Measurements from ENCODE around the gene FYN. TPM values are rescaled to one million over a fixed set of nuclear protein-coding genes. Genes with fewer than 3 reads are reported as not detected.

The FYN gene
- total and polyA plus RNA-seq, 4 experiments from 2014 or later, result 338 to 713 (median 564) TPM

GRCh38 chr6:111691345-111692225 is 181.7 kb downstream of the FYN start:
- Mint-ChIP-seq H3K9me3 (no peaks in the 10 kb centered on the region), H3K4me1 (peaks cover 54 to 93% (median 73%) of the 10 kb centered on the region in 4 donors), H3K27ac (peak overlapping the region; percentile 27 to 92 (median 86)), H3K27me3 (no peaks in the 10 kb centered on the region), H3K36me3 (peaks cover 90 to 95% of the 10 kb centered on the region in 2 donors), H3K4me3 (peak overlapping the region in 1 of 8 donors; percentile 66)
- Histone ChIP-seq H3K27me3 (ENCODE audit: insufficient read depth, low read length) (no peaks in the 10 kb centered on the region), H3K4me1 (ENCODE audit: insufficient read depth, low read length) (peaks cover 53% of the 10 kb centered on the region), H3K36me3 (ENCODE audit: insufficient read depth, low read length) (peaks cover 87% of the 10 kb centered on the region), H3K9me3 (ENCODE audit: control insufficient read depth in 1 of 2, low read length in 2 of 2) (no peaks in the 10 kb centered on the region), H3K4me3 (ENCODE audit: low read length in 2 of 2) (no peak overlapping the region), H3K27ac (ENCODE audit: low read depth, low read length) (no peak overlapping the region)
- POLR2A ChIA-PET (ENCODE audit: partially characterized antibody), result interaction anchor here (1.6 kb wide), 1 partner anchor 15 kb away, joined by 3 read pairs; no protein-coding TSS in a partner anchor
- DNase-seq, result no peak
- intact Hi-C loops (cut with micrococcal nuclease), result no loop called here
- CTCF ChIA-PET (ENCODE audit: partially characterized antibody), result interaction anchor here (1.0 to 1.3 kb wide), 2 partner anchors 14 to 19 kb away, joined by 3 read pairs; no protein-coding TSS in a partner anchor

- H3K4me3 Mint-ChIP-seq, result peak overlapping the region in 1 of 8 donors; percentile 27
Measured at GRCh38 chr6:111689946-111690345, 183.3 kb downstream of the FYN start.

GRCh38 chr6:111689419-111689818 is 183.8 kb downstream of the FYN start:
- H3K4me1 Mint-ChIP-seq, result peaks cover 60 to 95% (median 78%) of the 10 kb centered on the region in 4 donors
- H3K9me3 Mint-ChIP-seq, result no peaks in the 10 kb centered on the region
- no peak for DNase-seq
- peak overlapping the region; percentile 1 to 72 (median 65) for H3K27ac Mint-ChIP-seq
- no peaks in the 10 kb centered on the region for H3K9me3 ChIP-seq (ENCODE audit: control insufficient read depth in 1 of 2, low read length in 2 of 2)
- no peak overlapping the region for H3K4me3 ChIP-seq (ENCODE audit: low read length in 2 of 2)
- no peaks in the 10 kb centered on the region for H3K27me3 ChIP-seq (ENCODE audit: insufficient read depth, low read length)
- ChIA-PET POLR2A (ENCODE audit: partially characterized antibody) (interaction anchor here (1.0 kb wide), 1 partner anchor 15 kb away, joined by 3 read pairs; no protein-coding TSS in a partner anchor), CTCF (ENCODE audit: partially characterized antibody) (no interaction called here)
- H3K27me3 Mint-ChIP-seq, result no peaks in the 10 kb centered on the region
- peaks cover 82% of the 10 kb centered on the region for H3K36me3 ChIP-seq (ENCODE audit: insufficient read depth, low read length)
- H3K4me3 Mint-ChIP-seq, result peak overlapping the region in 1 of 8 donors; percentile 27
- peaks cover 62% of the 10 kb centered on the region for H3K4me1 ChIP-seq (ENCODE audit: insufficient read depth, low read length)
- intact Hi-C loops (cut with micrococcal nuclease), result no loop called here
- no peak overlapping the region for H3K27ac ChIP-seq (ENCODE audit: low read depth, low read length)
- peaks cover 90 to 97% of the 10 kb centered on the region in 2 donors for H3K36me3 Mint-ChIP-seq

More at GRCh38 chr6:111689946-111690345, 183.3 kb downstream of the FYN start:
- no peaks in the 10 kb centered on the region for H3K27me3 Mint-ChIP-seq
- Histone ChIP-seq H3K4me3 (ENCODE audit: low read length in 2 of 2) (no peak overlapping the region), H3K36me3 (ENCODE audit: insufficient read depth, low read length) (peaks cover 84% of the 10 kb centered on the region), H3K27me3 (ENCODE audit: insufficient read depth, low read length) (no peaks in the 10 kb centered on the region), H3K9me3 (ENCODE audit: control insufficient read depth in 1 of 2, low read length in 2 of 2) (no peaks in the 10 kb centered on the region), H3K4me1 (ENCODE audit: insufficient read depth, low read length) (peaks cover 62% of the 10 kb centered on the region), H3K27ac (ENCODE audit: low read depth, low read length) (no peak overlapping the region)
- ChIA-PET CTCF (ENCODE audit: partially characterized antibody) (no interaction called here), POLR2A (ENCODE audit: partially characterized antibody) (interaction anchor here (1.6 kb wide), 1 partner anchor 13 kb away, joined by 3 read pairs; no protein-coding TSS in a partner anchor)
- DNase-seq, result no peak
- no peaks in the 10 kb centered on the region for H3K9me3 Mint-ChIP-seq
- H3K27ac Mint-ChIP-seq, result peak overlapping the region in 6 of 7 donors; percentile 44 to 72 (median 56)
- intact Hi-C loops (cut with micrococcal nuclease), result no loop called here
- H3K4me1 Mint-ChIP-seq, result peaks cover 57 to 95% (median 77%) of the 10 kb centered on the region in 4 donors
- peaks cover 90 to 97% of the 10 kb centered on the region in 2 donors for H3K36me3 Mint-ChIP-seq

GRCh38 chr6:111688331-111688730 is 184.9 kb downstream of the FYN start:
- ChIA-PET POLR2A (ENCODE audit: partially characterized antibody) (interaction anchor here (0.6 to 3.7 kb wide), 3 partner anchors 7 to 393 kb away, joined by 3 to 11 read pairs (median 3); no protein-coding TSS in a partner anchor), CTCF (ENCODE audit: partially characterized antibody) (interaction anchor here (1.0 to 2.1 kb wide), 2 partner anchors 310 to 355 kb away, joined by 3 to 6 read pairs; no protein-coding TSS in a partner anchor)
- Mint-ChIP-seq H3K27me3 (no peaks in the 10 kb centered on the region), H3K9me3 (no peaks in the 10 kb centered on the region), H3K27ac (peak overlapping the region in 4 of 7 donors; percentile 15 to 85 (median 68)), H3K4me1 (peaks cover 63 to 95% (median 80%) of the 10 kb centered on the region in 4 donors), H3K36me3 (peaks cover 88 to 97% of the 10 kb centered on the region in 2 donors), H3K4me3 (no peak overlapping the region)
- intact Hi-C loops (cut with micrococcal nuclease), result no loop called here
- Histone ChIP-seq H3K36me3 (ENCODE audit: insufficient read depth, low read length) (peaks cover 72% of the 10 kb centered on the region), H3K27ac (ENCODE audit: low read depth, low read length) (no peak overlapping the region), H3K27me3 (ENCODE audit: insufficient read depth, low read length) (no peaks in the 10 kb centered on the region), H3K4me3 (ENCODE audit: low read length in 2 of 2) (no peak overlapping the region), H3K9me3 (ENCODE audit: control insufficient read depth in 1 of 2, low read length in 2 of 2) (no peaks in the 10 kb centered on the region), H3K4me1 (ENCODE audit: insufficient read depth, low read length) (peaks cover 62% of the 10 kb centered on the region)
- no peak for DNase-seq

GRCh38 chr6:111687652-111688051 is 185.6 kb downstream of the FYN start:
- peaks cover 82 to 95% of the 10 kb centered on the region in 2 donors for H3K36me3 Mint-ChIP-seq
- ChIA-PET POLR2A (ENCODE audit: partially characterized antibody) (interaction anchor here (0.6 to 3.7 kb wide), 4 partner anchors 8 to 472 kb away, joined by 3 to 11 read pairs (median 3); no protein-coding TSS in a partner anchor), CTCF (ENCODE audit: partially characterized antibody) (interaction anchor here (1.0 to 2.1 kb wide), 2 partner anchors 310 to 355 kb away, joined by 3 to 6 read pairs; no protein-coding TSS in a partner anchor)
- H3K27me3 ChIP-seq (ENCODE audit: insufficient read depth, low read length), result no peaks in the 10 kb centered on the region
- peak overlapping the region in 3 of 8 donors; percentile 26 to 50 (median 43) for H3K4me3 Mint-ChIP-seq
- no peaks in the 10 kb centered on the region for H3K9me3 Mint-ChIP-seq
- no peak overlapping the region for H3K27ac ChIP-seq (ENCODE audit: low read depth, low read length)
- peak overlapping the region; percentile 70 to 89 (median 85) for H3K27ac Mint-ChIP-seq
- H3K27me3 Mint-ChIP-seq, result no peaks in the 10 kb centered on the region
- H3K4me1 Mint-ChIP-seq, result peaks cover 62 to 95% (median 79%) of the 10 kb centered on the region in 4 donors
- intact Hi-C loops (cut with micrococcal nuclease), result no loop called here
- H3K4me1 ChIP-seq (ENCODE audit: insufficient read depth, low read length), result peaks cover 62% of the 10 kb centered on the region
- no peaks in the 10 kb centered on the region for H3K9me3 ChIP-seq (ENCODE audit: control insufficient read depth in 1 of 2, low read length in 2 of 2)
- no peak for DNase-seq
- peaks cover 70% of the 10 kb centered on the region for H3K36me3 ChIP-seq (ENCODE audit: insufficient read depth, low read length)
- no peak overlapping the region for H3K4me3 ChIP-seq (ENCODE audit: low read length in 2 of 2)

- peak overlapping the region in 5 of 7 donors; percentile 63 to 88 (median 74) for H3K27ac Mint-ChIP-seq
- ChIA-PET CTCF (ENCODE audit: partially characterized antibody) (interaction anchor here (2.1 kb wide), 1 partner anchor 356 kb away, joined by 6 read pairs; no protein-coding TSS in a partner anchor), POLR2A (ENCODE audit: partially characterized antibody) (interaction anchor here (0.6 to 3.7 kb wide), 3 partner anchors 9 to 471 kb away, joined by 3 to 11 read pairs (median 3); no protein-coding TSS in a partner anchor)
- intact Hi-C loops (cut with micrococcal nuclease), result no loop called here
- DNase-seq, result no peak
- H3K36me3 Mint-ChIP-seq, result peaks cover 82 to 94% of the 10 kb centered on the region in 2 donors
- H3K9me3 ChIP-seq (ENCODE audit: control insufficient read depth in 1 of 2, low read length in 2 of 2), result no peaks in the 10 kb centered on the region
- peaks cover 65 to 95% (median 80%) of the 10 kb centered on the region in 4 donors for H3K4me1 Mint-ChIP-seq
- H3K27ac ChIP-seq (ENCODE audit: low read depth, low read length), result no peak overlapping the region
- no peaks in the 10 kb centered on the region for H3K27me3 ChIP-seq (ENCODE audit: insufficient read depth, low read length)
- no peak overlapping the region for H3K4me3 ChIP-seq (ENCODE audit: low read length in 2 of 2)
- H3K4me1 ChIP-seq (ENCODE audit: insufficient read depth, low read length), result peaks cover 63% of the 10 kb centered on the region
- peak overlapping the region in 2 of 8 donors; percentile 3 to 31 for H3K4me3 Mint-ChIP-seq
- no peaks in the 10 kb centered on the region for H3K27me3 Mint-ChIP-seq
- H3K9me3 Mint-ChIP-seq, result no peaks in the 10 kb centered on the region
- H3K36me3 ChIP-seq (ENCODE audit: insufficient read depth, low read length), result peaks cover 70% of the 10 kb centered on the region
Measured at GRCh38 chr6:111686932-111687266, 186.4 kb downstream of the FYN start.
